ENCODE measurements around the gene C10orf71.

C10orf71 gene

DNA sequence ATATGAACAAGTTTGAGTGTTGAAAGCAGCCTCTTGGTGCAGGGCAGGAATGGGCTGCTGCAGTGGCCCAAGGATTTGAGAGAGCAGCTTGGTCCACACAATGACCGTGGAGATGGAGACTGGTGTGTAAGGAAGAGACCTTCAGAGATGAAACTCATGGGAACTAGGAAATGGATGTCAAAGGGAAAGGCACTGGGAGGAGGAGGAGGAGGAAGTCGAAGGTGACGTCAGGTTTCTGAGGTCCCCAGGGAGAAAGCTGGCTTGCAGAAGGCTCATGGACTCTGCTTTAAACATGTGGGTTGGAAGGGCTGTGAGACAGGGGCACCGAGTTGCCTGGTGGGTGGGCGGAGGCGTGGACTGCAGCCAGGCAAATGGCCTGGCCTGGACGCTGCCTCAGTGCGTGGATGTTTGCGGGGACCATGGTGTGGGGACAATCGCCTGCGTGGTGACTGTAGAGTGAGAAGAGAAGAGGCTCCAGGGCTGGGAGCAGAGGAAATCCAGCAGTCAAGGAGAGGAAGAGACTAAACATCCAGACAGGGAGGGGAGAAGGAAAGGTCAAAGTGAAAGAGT, 14.6 kb downstream of the C10orf71 start:
- DNase-seq (ENCODE audit: low spot score) = no peak
- TF ChIP-seq, protein P1, sequence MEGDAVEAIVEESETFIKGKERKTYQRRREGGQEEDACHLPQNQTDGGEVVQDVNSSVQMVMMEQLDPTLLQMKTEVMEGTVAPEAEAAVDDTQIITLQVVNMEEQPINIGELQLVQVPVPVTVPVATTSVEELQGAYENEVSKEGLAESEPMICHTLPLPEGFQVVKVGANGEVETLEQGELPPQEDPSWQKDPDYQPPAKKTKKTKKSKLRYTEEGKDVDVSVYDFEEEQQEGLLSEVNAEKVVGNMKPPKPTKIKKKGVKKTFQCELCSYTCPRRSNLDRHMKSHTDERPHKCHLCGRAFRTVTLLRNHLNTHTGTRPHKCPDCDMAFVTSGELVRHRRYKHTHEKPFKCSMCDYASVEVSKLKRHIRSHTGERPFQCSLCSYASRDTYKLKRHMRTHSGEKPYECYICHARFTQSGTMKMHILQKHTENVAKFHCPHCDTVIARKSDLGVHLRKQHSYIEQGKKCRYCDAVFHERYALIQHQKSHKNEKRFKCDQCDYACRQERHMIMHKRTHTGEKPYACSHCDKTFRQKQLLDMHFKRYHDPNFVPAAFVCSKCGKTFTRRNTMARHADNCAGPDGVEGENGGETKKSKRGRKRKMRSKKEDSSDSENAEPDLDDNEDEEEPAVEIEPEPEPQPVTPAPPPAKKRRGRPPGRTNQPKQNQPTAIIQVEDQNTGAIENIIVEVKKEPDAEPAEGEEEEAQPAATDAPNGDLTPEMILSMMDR (IDR thresholded peaks at IDR 0.05; ENCODE audit: extremely low read depth, missing control alignments) = no peak

DNA sequence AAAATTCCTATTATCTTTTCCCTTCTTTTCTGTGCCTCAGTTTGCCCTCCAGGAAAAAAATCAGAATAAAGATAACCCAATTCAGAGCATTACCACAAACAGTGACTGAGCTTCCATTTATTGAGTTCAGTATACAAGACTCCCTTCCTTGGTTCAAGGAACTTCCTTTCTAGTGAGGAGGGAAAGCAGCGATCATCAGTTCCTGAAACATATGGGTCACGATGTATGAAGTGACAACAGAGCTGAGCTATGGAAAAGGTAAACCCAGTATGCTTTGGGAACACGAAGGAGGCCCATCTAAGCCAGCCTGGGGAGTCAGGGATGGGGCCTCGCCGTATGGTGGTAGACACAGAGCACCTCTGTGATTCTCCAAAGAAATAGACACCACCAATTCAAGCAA, 15.8 kb downstream of the C10orf71 start:
- no peak for DNase-seq (ENCODE audit: low spot score)
- TF ChIP-seq, protein P1 (IDR thresholded peaks at IDR 0.05; ENCODE audit: extremely low read depth, missing control alignments) = no peak

DNA sequence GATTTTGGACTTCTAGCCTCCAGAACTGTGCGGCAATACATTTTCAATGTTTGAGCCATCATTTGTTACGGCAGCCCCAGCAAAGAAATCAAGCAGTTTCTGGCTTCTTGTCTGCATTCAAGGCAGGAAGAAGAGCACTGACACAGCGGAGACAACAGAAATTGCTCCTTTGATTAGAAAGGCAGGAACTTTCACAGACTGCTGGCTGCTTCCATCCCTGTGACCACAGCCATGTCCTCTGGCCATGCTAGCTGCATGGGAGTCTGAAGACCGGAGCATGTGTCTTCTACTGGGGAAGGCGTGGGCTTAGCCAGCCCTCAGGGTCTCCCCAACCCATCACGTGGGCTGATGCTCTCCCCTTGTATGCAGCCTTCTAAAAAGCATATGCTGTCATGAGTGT, 19.1 kb downstream of the C10orf71 start:
- TF ChIP-seq, protein P1 (IDR thresholded peaks at IDR 0.05; ENCODE audit: extremely low read depth, missing control alignments) = no peak
- DNase-seq (ENCODE audit: low spot score) = no peak

DNA sequence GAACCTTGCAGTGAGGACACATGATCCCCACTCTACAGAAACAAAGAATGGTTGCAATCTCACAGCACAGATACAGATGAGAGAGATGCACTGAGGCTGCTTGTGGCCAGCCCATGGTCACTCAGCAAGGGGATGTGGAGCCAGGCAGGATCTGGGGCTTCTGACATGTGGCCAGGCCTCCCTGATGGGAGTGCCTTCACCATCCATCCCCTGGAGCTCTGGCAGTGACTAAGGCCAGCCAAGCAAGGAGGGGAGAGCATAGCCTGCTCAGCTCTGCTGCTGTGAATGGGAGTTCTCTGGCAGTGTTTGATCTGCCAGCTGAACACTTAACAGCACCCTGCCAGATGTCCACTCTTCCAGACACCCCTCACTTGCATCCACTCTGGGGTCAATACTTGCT, 19.8 kb downstream of the C10orf71 start:
- TF ChIP-seq, protein P1 (IDR thresholded peaks at IDR 0.05; ENCODE audit: extremely low read depth, missing control alignments) = no peak
- no peak for DNase-seq (ENCODE audit: low spot score)

DNA sequence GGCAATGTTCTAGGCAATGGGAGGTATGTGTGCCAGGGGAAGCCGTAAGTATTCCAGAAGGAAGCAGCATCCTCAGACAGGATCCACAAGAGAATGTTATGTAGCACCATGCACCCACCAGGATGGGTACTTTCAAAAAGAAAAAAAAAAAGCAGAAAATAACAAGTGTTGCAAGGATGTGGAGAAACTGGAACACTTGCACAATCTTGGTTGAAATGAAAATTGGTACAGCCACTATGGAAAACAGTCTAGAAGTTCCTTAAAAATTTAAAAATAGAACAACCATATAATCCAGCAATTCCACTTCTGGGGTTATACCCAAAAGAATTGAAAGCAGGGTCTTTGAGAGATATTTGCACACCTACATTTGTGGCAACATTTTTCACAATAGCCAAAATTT, 20.2 kb downstream of the C10orf71 start:
- DNase-seq (ENCODE audit: low spot score) = no peak
- TF ChIP-seq, protein P1 (IDR thresholded peaks at IDR 0.05; ENCODE audit: extremely low read depth, missing control alignments) = no peak

DNA sequence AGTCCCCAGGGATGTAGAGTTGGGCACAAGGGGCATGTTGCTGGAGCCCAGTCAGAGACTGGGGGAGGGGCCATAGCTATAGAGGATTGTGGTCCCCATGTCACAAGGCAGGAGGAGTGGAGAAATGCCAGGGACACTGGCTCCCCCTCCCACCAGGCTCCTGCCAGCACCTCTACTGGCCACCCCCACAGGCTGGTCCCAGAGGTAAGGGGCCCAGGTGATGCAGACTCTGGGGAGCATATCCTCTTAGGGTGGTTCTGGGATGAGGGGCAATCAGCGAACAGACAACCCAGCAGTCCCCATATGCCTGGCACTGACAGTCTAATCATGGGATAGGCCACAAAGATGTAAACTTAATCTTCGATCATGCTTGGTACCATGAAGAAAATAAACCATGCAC, 21.2 kb downstream of the C10orf71 start:
- TF ChIP-seq, protein P1 (IDR thresholded peaks at IDR 0.05; ENCODE audit: extremely low read depth, missing control alignments) = no peak
- no peak for DNase-seq (ENCODE audit: low spot score)

DNA sequence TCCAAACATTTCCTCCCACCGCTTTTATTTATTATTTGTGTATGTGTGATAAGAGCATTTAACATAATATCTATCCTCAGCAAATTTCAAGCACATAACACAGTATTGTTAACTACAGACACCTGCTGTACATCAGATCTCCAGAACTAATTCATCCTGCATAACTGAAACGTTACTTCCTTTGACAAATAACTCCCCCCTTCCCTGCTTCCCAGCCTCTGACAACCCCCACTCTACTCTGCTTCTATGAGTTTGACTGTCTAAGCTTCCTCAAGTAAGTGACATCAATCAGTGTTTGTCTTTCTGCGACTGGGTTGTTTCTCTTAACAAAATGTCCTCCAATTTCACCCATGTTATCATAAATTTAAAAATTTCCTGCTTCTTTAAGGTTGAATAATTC, 22.1 kb downstream of the C10orf71 start:
- no peak for DNase-seq (ENCODE audit: low spot score)
- TF ChIP-seq, protein P1 (IDR thresholded peaks at IDR 0.05; ENCODE audit: extremely low read depth, missing control alignments) = no peak
